Neural progenitor cell (in vitro differentiated cells): ENCODE measurements around the gene CALHM5.
"Not testable (repeated sequence)": the region's sequence is repeated elsewhere in the genome, so short reads cannot be mapped to it uniquely, and the experiment has no call there.

Experiments used
- CTCF ChIP-seq: fragments of 200-600 bp; sonication (generic); IDR thresholded peaks from 2 replicates; pipeline ENCODE4 v1.5.1; 2017; ENCODE audit warnings: antibody characterized with exemption, mild to moderate bottlenecking
- EZH2 ChIP-seq: fragments of 200-600 bp; sonication (generic); IDR thresholded peaks from 2 replicates; pipeline ENCODE4 v1.6.1; 2017; ENCODE audit warnings: antibody characterized with exemption, mild to moderate bottlenecking, moderate library complexity

- not testable (repeated sequence) for TF ChIP-seq CTCF, EZH2
Measured at GRCh38 chr6:116495161-116495560, 16.3 kb upstream of the CALHM5 start.
